ENCODE results near the gene FMN1.

FMN1 gene

GRCh38 chr15:32878869-32879805, 315.4 kb downstream of the FMN1 start:
- no peak for DNase-seq (ENCODE audit: low read depth)
- no peak overlapping the region for H3K4me3 ChIP-seq (ENCODE audit: low read depth, low read length)
- in situ Hi-C loops (cut with HindIII; ENCODE audit: low sequenced_read_pairs) = no loop called here
- TF ChIP-seq, protein P1, sequence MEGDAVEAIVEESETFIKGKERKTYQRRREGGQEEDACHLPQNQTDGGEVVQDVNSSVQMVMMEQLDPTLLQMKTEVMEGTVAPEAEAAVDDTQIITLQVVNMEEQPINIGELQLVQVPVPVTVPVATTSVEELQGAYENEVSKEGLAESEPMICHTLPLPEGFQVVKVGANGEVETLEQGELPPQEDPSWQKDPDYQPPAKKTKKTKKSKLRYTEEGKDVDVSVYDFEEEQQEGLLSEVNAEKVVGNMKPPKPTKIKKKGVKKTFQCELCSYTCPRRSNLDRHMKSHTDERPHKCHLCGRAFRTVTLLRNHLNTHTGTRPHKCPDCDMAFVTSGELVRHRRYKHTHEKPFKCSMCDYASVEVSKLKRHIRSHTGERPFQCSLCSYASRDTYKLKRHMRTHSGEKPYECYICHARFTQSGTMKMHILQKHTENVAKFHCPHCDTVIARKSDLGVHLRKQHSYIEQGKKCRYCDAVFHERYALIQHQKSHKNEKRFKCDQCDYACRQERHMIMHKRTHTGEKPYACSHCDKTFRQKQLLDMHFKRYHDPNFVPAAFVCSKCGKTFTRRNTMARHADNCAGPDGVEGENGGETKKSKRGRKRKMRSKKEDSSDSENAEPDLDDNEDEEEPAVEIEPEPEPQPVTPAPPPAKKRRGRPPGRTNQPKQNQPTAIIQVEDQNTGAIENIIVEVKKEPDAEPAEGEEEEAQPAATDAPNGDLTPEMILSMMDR (IDR thresholded peaks at IDR 0.05; ENCODE audit: low read depth, low read length, missing control alignments) = no peak

DNA sequence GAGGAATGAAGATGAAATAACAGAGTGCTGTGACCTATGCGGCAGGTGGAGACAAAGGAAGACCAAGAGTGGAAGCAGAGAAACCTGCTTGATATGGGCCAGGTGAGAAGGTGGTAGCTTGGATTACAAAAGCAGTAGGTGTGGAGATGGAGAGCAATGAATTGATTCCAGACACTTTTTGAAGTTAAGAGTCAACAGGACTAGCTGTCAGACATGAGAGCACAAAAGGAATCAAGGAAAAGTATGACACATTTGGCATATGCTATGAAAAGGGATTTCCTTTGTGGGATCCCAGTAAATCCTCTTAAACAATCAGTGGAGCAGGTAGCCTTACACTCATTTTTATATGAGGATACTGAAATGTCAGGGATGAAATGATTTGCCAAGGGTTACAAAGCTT, 316.2 kb downstream of the FMN1 start:
- TF ChIP-seq, protein P1 (IDR thresholded peaks at IDR 0.05; ENCODE audit: low read depth, low read length, missing control alignments) = no peak
- H3K4me3 ChIP-seq (ENCODE audit: low read depth, low read length) = no peak overlapping the region
- DNase-seq (ENCODE audit: low read depth) = no peak
- in situ Hi-C loops (cut with HindIII; ENCODE audit: low sequenced_read_pairs) = no loop called here

GRCh38 chr15:32877252-32878019, 317.1 kb downstream of the FMN1 start:
- TF ChIP-seq, protein P1 (IDR thresholded peaks at IDR 0.05; ENCODE audit: low read depth, low read length, missing control alignments) = no peak
- in situ Hi-C loops (cut with HindIII; ENCODE audit: low sequenced_read_pairs) = no loop called here
- H3K4me3 ChIP-seq (ENCODE audit: low read depth, low read length) = no peak overlapping the region
- DNase-seq (ENCODE audit: low read depth) = no peak

DNA sequence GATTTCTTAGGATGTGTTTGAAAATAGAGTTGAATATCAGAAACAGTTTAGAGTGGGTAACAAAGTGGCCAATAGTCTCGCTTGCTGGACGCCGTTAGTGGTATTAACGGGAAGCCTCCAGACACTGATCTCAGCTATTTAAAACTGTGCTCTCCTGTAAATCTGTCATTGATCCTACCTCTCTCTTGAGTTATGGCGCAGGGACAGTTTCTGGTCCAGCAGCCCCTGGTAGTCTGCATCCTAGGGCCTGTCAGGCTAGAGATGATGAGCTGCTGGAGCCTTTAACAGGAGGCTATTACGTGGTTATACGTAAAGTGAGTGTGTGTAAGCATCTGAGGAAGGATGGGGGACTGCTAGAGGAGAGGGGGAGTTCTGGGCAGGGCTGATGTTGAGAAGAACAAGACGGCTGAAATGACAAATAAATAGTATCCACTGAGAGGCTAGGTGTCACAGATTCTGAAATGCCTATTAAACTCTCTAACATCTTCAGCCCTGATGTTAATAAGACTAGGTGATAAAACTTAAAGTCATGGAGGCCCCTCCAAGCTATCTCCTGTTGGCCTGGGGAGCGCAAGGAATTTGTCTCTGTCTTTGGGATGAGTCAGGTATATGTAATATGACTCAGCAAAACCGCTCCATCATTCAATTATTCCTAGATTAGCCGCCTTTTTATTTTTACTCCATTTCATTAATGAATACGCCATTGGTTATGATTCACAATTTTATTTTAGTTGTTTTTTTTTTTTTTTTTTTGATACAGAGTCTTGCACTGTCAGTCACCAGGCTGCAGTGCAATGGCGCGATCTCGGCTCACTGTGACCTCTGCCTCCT, 321.0 kb downstream of the FMN1 start:
- no peak overlapping the region for H3K4me3 ChIP-seq (ENCODE audit: low read depth, low read length)
- TF ChIP-seq, protein P1 (IDR thresholded peaks at IDR 0.05; ENCODE audit: low read depth, low read length, missing control alignments) = no peak
- in situ Hi-C loops (cut with HindIII; ENCODE audit: low sequenced_read_pairs) = no loop called here
- no peak for DNase-seq (ENCODE audit: low read depth)

GRCh38 chr15:32872621-32873283, 321.8 kb downstream of the FMN1 start:
- no peak for DNase-seq (ENCODE audit: low read depth)
- H3K4me3 ChIP-seq (ENCODE audit: low read depth, low read length) = no peak overlapping the region
- in situ Hi-C loops (cut with HindIII; ENCODE audit: low sequenced_read_pairs) = no loop called here
- TF ChIP-seq, protein P1 (IDR thresholded peaks at IDR 0.05; ENCODE audit: low read depth, low read length, missing control alignments) = no peak

All from astrocyte of the cerebellum (primary cell).